Right atrium auricular region (tissue), 2 donors: ENCODE data around the gene MAGI3. TPM values are rescaled to one million over a fixed set of nuclear protein-coding genes. Genes with fewer than 3 reads are reported as not detected.
A peak's percentile ranks its signal among the peaks of the same experiment; 100 is the strongest.

Source experiments
- DNase-seq: peaks from one replicate; pipeline ENCODE4 v3.0.0-alpha.2; 2019; ENCODE audit warnings: low spot score
- H3K27ac ChIP-seq, 2 donors: fragments of 200-600 bp; sonication (generic); 1 replicate in 1 of 2; 2 replicates in 1 of 2; pipeline ENCODE4 v1.5.1; 2016 to 2019
- H3K27me3 ChIP-seq, 2 donors: fragments of 200-600 bp; sonication (generic); one replicate each; pipeline versions ENCODE4 v1.5.1 to v1.6.0; 2017 to 2019
- H3K36me3 ChIP-seq: fragments of 200-600 bp; sonication (generic); one replicate; pipeline ENCODE4 v1.5.1; 2016
- H3K4me1 ChIP-seq, 2 donors: fragments of 200-600 bp; sonication (generic); one replicate each; pipeline versions ENCODE4 v1.5.1 to v1.6.0; 2017 to 2019
- H3K4me3 ChIP-seq, 2 donors: fragments of 200-600 bp; sonication (generic); 1 replicate in 1 of 2; 2 replicates in 1 of 2; pipeline ENCODE4 v1.5.1; 2017 to 2019; ENCODE audit warnings: mild to moderate bottlenecking in 1 of 2, moderate library complexity in 1 of 2
- H3K9me3 ChIP-seq, 2 donors: fragments of 200-600 bp; sonication (generic); one replicate each; pipeline ENCODE4 v1.5.1; 2019
- total RNA-seq, 2 donors: library from RNA; depleted of rRNA; stranded (reverse); fragments of >200 nt; gene quantifications; one replicate each; pipeline ENCODE4 v1.1.0, GENCODE V29; 2016
- TF ChIP-seq, protein P1 (sequence below), 2 donors: fragments of 200-600 bp; sonication (generic); IDR thresholded peaks; one replicate each; pipeline ENCODE4 v1.5.1; 2019; ENCODE audit warnings: antibody characterized with exemption in 2 of 2

MAGI3 gene
- total RNA-seq, result 1 to 10 TPM; 6.4 to 6.6 TPM

DNA sequence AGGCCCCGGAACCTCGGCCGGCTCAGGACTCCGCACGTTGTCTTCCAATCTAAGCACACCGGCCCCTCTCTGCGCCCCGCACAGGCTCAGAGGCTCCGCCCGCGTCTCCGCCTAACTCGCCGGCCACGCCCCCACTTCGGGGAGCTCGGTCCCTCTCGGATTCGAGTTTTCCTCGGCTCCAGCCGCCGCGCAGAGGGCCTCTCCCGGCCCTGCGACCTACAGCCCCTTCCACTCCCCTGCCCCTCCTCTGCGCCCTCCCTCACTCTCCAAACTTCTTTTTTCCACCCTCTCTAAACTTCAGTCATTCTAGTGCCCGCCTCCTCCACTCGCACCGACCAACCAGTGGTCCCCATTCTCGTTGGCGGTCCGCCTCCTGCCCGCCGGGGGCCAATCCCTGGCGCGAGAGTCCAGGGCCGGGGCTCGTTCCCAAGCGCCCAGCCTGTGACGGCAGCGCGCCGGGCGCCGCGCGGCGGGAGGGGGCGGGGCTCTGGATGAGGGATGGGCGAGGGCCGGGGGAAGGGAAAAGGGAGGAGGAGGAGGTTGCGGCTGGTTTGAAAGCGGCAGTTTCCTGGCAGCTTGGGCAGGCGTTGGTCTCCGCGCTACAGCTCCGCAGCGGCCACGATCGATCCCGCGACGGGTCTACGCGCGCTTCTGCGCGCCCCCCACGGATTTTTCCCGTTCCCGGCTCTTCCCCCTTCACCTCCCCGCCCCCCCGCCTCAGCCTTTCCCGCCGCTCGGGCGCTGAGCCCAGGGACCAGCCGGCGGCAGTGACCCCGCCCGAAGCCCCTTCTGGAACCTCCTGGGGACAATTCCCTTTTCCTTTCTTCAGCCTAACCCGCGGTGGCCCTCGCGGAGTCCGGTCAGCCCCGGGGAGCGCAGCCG lies at the start of gene MAGI3:
TSS of gene MAGI3 (plus strand) at position 563 of the 882 bp plus-strand sequence. CDS start 519 bp downstream, outside the sequence.
- no peaks in the 10 kb centered on the region for H3K9me3 ChIP-seq
- H3K27ac ChIP-seq, result peak within 1 kb of the TSS; percentile 93 to 95
- TF ChIP-seq, protein P1, sequence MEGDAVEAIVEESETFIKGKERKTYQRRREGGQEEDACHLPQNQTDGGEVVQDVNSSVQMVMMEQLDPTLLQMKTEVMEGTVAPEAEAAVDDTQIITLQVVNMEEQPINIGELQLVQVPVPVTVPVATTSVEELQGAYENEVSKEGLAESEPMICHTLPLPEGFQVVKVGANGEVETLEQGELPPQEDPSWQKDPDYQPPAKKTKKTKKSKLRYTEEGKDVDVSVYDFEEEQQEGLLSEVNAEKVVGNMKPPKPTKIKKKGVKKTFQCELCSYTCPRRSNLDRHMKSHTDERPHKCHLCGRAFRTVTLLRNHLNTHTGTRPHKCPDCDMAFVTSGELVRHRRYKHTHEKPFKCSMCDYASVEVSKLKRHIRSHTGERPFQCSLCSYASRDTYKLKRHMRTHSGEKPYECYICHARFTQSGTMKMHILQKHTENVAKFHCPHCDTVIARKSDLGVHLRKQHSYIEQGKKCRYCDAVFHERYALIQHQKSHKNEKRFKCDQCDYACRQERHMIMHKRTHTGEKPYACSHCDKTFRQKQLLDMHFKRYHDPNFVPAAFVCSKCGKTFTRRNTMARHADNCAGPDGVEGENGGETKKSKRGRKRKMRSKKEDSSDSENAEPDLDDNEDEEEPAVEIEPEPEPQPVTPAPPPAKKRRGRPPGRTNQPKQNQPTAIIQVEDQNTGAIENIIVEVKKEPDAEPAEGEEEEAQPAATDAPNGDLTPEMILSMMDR (IDR thresholded peaks at IDR 0.05), result no peak
- H3K27me3 ChIP-seq, result no peaks in the 10 kb centered on the region
- DNase-seq, result peak; percentile 98
- no peaks in the 10 kb centered on the region for H3K36me3 ChIP-seq
- H3K4me1 ChIP-seq, result peaks cover 0 to 38% of the 10 kb centered on the region in 2 donors
- H3K4me3 ChIP-seq, result peak within 1 kb of the TSS; percentile 88 to 96

GRCh38 chr1:113353580-113353979 lies 36.7 kb upstream of the MAGI3 start:
- Histone ChIP-seq H3K4me1 (no peaks in the 10 kb centered on the region), H3K4me3 (no peak overlapping the region), H3K9me3 (no peaks in the 10 kb centered on the region), H3K36me3 (no peaks in the 10 kb centered on the region), H3K27me3 (no peaks in the 10 kb centered on the region), H3K27ac (no peak overlapping the region)
- TF ChIP-seq, protein P1 (IDR thresholded peaks at IDR 0.05), result no peak
- no peak for DNase-seq

GRCh38 chr1:113363935-113364334 lies 26.4 kb upstream of the MAGI3 start:
- H3K9me3 ChIP-seq, result no peaks in the 10 kb centered on the region
- H3K27me3 ChIP-seq, result no peaks in the 10 kb centered on the region
- H3K4me3 ChIP-seq, result no peak overlapping the region
- no peaks in the 10 kb centered on the region for H3K36me3 ChIP-seq
- no peaks in the 10 kb centered on the region for H3K4me1 ChIP-seq
- DNase-seq, result no peak
- TF ChIP-seq, protein P1 (IDR thresholded peaks at IDR 0.05), result no peak
- H3K27ac ChIP-seq, result no peak overlapping the region

- no peak for DNase-seq
- H3K4me1 ChIP-seq, result no peaks in the 10 kb centered on the region
- H3K4me3 ChIP-seq, result no peak overlapping the region
- H3K27ac ChIP-seq, result no peak overlapping the region
- no peaks in the 10 kb centered on the region for H3K36me3 ChIP-seq
- TF ChIP-seq, protein P1 (IDR thresholded peaks at IDR 0.05), result no peak
- H3K9me3 ChIP-seq, result no peaks in the 10 kb centered on the region
- no peaks in the 10 kb centered on the region for H3K27me3 ChIP-seq
Observed at GRCh38 chr1:113369040-113369439, 21.3 kb upstream of the MAGI3 start.

- no peaks in the 10 kb centered on the region for H3K36me3 ChIP-seq
- no peak overlapping the region for H3K4me3 ChIP-seq
- DNase-seq, result no peak
- H3K27me3 ChIP-seq, result no peaks in the 10 kb centered on the region
- no peak overlapping the region for H3K27ac ChIP-seq
- TF ChIP-seq, protein P1 (IDR thresholded peaks at IDR 0.05), result no peak
- H3K9me3 ChIP-seq, result no peaks in the 10 kb centered on the region
- H3K4me1 ChIP-seq, result no peaks in the 10 kb centered on the region
Observed at GRCh38 chr1:113369699-113370098, 20.6 kb upstream of the MAGI3 start.
